ENCODE measurements around the gene NKAIN1.
A peak's percentile ranks its signal among the peaks of the same experiment; 100 is the strongest.
"Not testable (repeated sequence)": the region's sequence is repeated elsewhere in the genome, so short reads cannot be mapped to it uniquely, and the experiment has no call there.

The NKAIN1 gene

DNA sequence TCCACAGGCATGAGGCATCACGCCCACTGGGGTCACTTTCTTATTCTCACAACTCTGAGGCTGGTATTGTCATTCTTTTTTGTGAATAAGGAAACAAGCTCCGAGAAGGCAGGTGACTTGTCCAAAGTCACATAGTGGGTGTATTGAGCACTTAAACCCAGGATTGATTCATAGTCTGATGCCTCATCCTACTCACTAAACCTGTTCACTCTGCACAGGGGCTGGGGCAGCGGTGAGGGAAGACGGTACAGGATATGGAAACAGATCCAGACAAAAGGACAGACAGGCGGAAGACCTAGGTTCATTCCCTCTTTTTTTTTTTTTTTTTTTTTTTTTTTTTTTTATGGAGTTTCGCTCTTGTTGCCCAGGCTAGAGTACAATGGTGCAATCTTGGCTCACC lies 56.6 kb downstream of the NKAIN1 start:
- Histone ChIP-seq H3K36me3 (ENCODE audit: insufficient read depth) (no peaks in the 10 kb centered on the region), H3K9ac (no peak overlapping the region), H3K27me3 (ENCODE audit: insufficient read depth, low read depth) (peaks cover 29% of the 10 kb centered on the region), H3K79me2 (ENCODE audit: insufficient read depth, low read depth) (no peaks in the 10 kb centered on the region), H4K20me1 (ENCODE audit: insufficient read depth) (no peaks in the 10 kb centered on the region), H3K27ac (no peak overlapping the region), H2AFZ (ENCODE audit: low read depth) (no peak overlapping the region), H3K4me2 (no peak overlapping the region), H3K4me1 (ENCODE audit: low read depth, poor library complexity, severe bottlenecking) (peaks cover 4% of the 10 kb centered on the region), H3K4me3 (IDR thresholded peaks at IDR 0.05; ENCODE audit: insufficient read depth, low read depth, low read length) (no peak overlapping the region)
- TF ChIP-seq CTCF (conservative IDR thresholded peaks at IDR 0.05; ENCODE audit: low read depth, low read length): no peak

DNA sequence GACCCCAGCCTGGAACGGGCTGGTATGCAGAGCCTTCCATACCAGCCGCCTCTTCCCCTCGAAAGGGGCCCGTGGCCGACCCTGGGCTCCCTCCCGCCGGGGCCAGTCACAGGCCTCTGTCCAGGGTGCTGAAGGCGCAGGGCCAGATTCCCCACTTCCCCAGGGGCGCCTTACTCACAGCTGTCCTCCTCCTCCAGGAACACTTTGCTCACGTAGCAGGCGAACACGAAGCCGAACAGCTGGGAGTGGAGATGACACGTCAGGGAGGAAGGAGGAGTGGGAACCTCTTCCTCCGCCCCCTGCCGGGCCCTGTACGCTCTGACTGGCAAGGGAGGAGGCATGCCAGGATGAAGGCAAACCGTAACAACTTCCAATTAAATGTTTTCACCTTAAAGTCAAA lies 57.3 kb downstream of the NKAIN1 start:
- Histone ChIP-seq H3K4me2 (peak overlapping the region; percentile 94), H3K27me3 (ENCODE audit: insufficient read depth, low read depth) (peaks cover 24% of the 10 kb centered on the region), H3K4me1 (ENCODE audit: low read depth, poor library complexity, severe bottlenecking) (peaks cover 4% of the 10 kb centered on the region), H3K27ac (no peak overlapping the region), H3K9ac (no peak overlapping the region), H4K20me1 (ENCODE audit: insufficient read depth) (no peaks in the 10 kb centered on the region), H3K79me2 (ENCODE audit: insufficient read depth, low read depth) (no peaks in the 10 kb centered on the region), H3K36me3 (ENCODE audit: insufficient read depth) (no peaks in the 10 kb centered on the region), H3K4me3 (IDR thresholded peaks at IDR 0.05; ENCODE audit: insufficient read depth, low read depth, low read length) (peak overlapping the region; percentile 78), H2AFZ (ENCODE audit: low read depth) (peak overlapping the region; percentile 69)
- TF ChIP-seq CTCF (conservative IDR thresholded peaks at IDR 0.05; ENCODE audit: low read depth, low read length): no peak

DNA sequence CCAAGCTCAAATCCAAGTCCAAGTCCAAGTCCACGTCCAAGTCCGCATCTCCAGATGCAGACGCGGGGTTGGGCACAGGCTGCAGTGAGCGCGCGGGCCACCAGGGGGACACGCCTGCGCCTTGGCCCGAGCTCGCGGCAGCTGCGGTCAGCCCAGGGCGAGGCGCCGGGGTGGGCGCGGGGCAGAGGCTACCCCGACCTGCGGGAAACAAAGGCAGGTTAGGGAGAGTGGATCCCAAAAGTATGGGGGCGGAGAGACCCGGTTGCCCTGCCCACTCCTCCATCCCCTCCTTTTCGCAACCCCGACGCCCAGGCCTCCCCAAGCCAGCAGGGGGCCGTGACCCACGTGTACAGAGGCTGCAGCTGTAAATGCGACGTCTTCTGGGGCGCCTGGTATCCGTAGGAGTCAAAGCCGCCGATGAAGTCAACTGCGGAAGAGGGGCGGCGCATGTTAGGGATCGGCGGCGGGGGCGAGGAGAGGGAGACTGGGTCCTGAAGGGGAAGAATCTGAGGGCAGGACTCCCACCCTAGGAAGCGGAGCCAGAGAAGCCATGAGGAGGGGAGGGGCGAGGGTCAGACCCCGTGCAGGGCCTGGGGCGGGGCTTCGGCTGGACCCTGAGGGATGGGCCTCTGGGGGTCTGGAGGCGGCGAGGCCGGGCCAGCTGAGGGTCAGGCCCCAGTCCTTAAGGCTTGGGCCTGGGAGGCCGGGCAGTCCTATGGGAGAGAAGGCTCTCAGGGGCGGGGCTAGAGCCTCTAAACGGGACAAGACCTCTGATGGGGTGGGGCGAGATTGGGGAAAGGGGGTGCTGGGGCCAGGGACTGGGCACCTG lies 58.0 kb downstream of the NKAIN1 start:
- Histone ChIP-seq H3K36me3 (ENCODE audit: insufficient read depth) (no peaks in the 10 kb centered on the region), H2AFZ (ENCODE audit: low read depth) (peak overlapping the region; percentile 69), H3K79me2 (ENCODE audit: insufficient read depth, low read depth) (no peaks in the 10 kb centered on the region), H3K4me1 (ENCODE audit: low read depth, poor library complexity, severe bottlenecking) (peaks cover 4% of the 10 kb centered on the region), H4K20me1 (ENCODE audit: insufficient read depth) (no peaks in the 10 kb centered on the region), H3K4me2 (peak overlapping the region; percentile 94), H3K27me3 (ENCODE audit: insufficient read depth, low read depth) (peaks cover 19% of the 10 kb centered on the region), H3K27ac (no peak overlapping the region), H3K9ac (no peak overlapping the region), H3K4me3 (IDR thresholded peaks at IDR 0.05; ENCODE audit: insufficient read depth, low read depth, low read length) (peak overlapping the region; percentile 78)
- peak; percentile 94 for TF ChIP-seq CTCF (conservative IDR thresholded peaks at IDR 0.05; ENCODE audit: low read depth, low read length)

DNA sequence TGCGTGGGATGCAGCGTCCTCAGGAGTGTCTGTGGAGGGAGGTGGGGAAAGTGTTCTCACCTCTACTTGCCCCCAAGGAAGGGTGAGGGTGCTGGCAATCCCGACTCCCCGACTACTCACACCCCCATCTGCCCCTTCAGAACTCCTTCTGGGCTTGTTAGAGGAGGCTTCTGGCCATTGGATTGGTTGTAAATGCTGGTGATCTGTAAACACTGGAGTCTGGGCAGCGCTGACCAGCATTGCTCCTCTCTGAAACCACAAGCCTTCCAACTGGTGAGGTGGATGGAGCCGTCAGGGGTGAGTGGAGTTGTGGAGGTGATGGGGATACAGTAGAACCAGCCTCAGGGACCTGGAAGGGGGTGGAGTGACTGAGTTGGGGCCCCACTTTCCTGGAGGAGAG lies 59.3 kb downstream of the NKAIN1 start:
- Histone ChIP-seq H3K36me3 (ENCODE audit: insufficient read depth) (no peaks in the 10 kb centered on the region), H3K79me2 (ENCODE audit: insufficient read depth, low read depth) (no peaks in the 10 kb centered on the region), H4K20me1 (ENCODE audit: insufficient read depth) (no peaks in the 10 kb centered on the region), H3K4me2 (no peak overlapping the region), H3K27ac (no peak overlapping the region), H3K4me3 (IDR thresholded peaks at IDR 0.05; ENCODE audit: insufficient read depth, low read depth, low read length) (no peak overlapping the region), H3K27me3 (ENCODE audit: insufficient read depth, low read depth) (peaks cover 17% of the 10 kb centered on the region), H2AFZ (ENCODE audit: low read depth) (no peak overlapping the region), H3K9ac (no peak overlapping the region), H3K4me1 (ENCODE audit: low read depth, poor library complexity, severe bottlenecking) (peaks cover 4% of the 10 kb centered on the region)
- TF ChIP-seq CTCF (conservative IDR thresholded peaks at IDR 0.05; ENCODE audit: low read depth, low read length): no peak

- not testable (repeated sequence) for H3K4me3 ChIP-seq (IDR thresholded peaks at IDR 0.05; ENCODE audit: insufficient read depth, low read depth, low read length); H3K4me2 ChIP-seq; H3K9ac ChIP-seq; H3K4me1 ChIP-seq (ENCODE audit: low read depth, poor library complexity, severe bottlenecking); H3K27ac ChIP-seq; H3K36me3 ChIP-seq (ENCODE audit: insufficient read depth); H3K79me2 ChIP-seq (ENCODE audit: insufficient read depth, low read depth); H4K20me1 ChIP-seq (ENCODE audit: insufficient read depth); H2AFZ ChIP-seq (ENCODE audit: low read depth)
- peaks cover 14% of the 10 kb centered on the region for H3K27me3 ChIP-seq (ENCODE audit: insufficient read depth, low read depth)
Observed at GRCh38 chr1:31176291-31176690, 63.4 kb downstream of the NKAIN1 start.
